PFSK-1 (cell line): ENCODE data around the gene ISCA2.

ENCODE experiments used
- FOXP2 ChIP-seq: optimal IDR thresholded peaks from 2 replicates; pipeline ENCODE3; 2011; ENCODE audit warnings: borderline replicate concordance, control low read depth, inconsistent platforms; ENCODE audit not compliant: insufficient read depth; ENCODE audit errors: extremely low read length, extremely low read depth
- POLR2AphosphoS5 ChIP-seq: IDR thresholded peaks from 2 replicates; pipeline ENCODE4 v1.6.1; 2012; ENCODE audit warnings: low read depth, mild to moderate bottlenecking, control low read depth, low read length, moderate library complexity
- SIN3A ChIP-seq: IDR thresholded peaks from 2 replicates; pipeline ENCODE4 v1.6.1; 2012; ENCODE audit warnings: mild to moderate bottlenecking, low read length, moderate library complexity, borderline replicate concordance; ENCODE audit not compliant: insufficient read depth
- TAF1 ChIP-seq: IDR thresholded peaks from 2 replicates; pipeline ENCODE4 v1.6.1; 2012; ENCODE audit warnings: low read length, control low read depth, borderline replicate concordance; ENCODE audit not compliant: insufficient read depth
- TF ChIP-seq, protein P1 (sequence below), 2 experiments: IDR thresholded peaks; 2 replicates each; pipeline versions ENCODE4 v1.6.1 to v1.8.0; 2011 to 2012; ENCODE audit warnings: low read depth in 2 of 2, low read length in 2 of 2, control low read depth in 1 of 2, inconsistent platforms in 1 of 2, mild to moderate bottlenecking in 1 of 2, moderate library complexity in 1 of 2; ENCODE audit not compliant: insufficient read depth in 1 of 2

Gene ISCA2

DNA sequence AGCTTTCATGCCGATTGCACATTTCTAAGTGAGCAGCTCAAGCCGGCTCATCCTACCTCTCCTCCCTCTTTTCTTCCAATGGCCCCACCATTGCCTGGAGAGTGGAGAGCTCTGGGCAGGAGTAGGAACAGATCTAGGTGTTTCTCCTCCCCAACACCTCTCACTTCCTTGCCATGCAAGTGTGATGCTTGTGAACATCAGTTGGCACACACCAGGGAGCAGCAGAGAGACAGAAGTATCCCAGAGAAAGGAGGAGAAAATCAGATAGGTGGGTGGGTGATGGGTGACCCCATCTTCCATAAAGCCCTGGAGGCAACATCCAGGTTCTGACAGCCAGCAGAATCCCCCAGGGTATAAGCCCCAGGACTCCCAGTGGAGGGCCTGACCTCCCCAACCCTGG, 28.2 kb upstream of the ISCA2 start:
- TF ChIP-seq POLR2AphosphoS5 (no peak), FOXP2 (no peak), TAF1 (no peak), SIN3A (no peak)
- TF ChIP-seq, protein P1, sequence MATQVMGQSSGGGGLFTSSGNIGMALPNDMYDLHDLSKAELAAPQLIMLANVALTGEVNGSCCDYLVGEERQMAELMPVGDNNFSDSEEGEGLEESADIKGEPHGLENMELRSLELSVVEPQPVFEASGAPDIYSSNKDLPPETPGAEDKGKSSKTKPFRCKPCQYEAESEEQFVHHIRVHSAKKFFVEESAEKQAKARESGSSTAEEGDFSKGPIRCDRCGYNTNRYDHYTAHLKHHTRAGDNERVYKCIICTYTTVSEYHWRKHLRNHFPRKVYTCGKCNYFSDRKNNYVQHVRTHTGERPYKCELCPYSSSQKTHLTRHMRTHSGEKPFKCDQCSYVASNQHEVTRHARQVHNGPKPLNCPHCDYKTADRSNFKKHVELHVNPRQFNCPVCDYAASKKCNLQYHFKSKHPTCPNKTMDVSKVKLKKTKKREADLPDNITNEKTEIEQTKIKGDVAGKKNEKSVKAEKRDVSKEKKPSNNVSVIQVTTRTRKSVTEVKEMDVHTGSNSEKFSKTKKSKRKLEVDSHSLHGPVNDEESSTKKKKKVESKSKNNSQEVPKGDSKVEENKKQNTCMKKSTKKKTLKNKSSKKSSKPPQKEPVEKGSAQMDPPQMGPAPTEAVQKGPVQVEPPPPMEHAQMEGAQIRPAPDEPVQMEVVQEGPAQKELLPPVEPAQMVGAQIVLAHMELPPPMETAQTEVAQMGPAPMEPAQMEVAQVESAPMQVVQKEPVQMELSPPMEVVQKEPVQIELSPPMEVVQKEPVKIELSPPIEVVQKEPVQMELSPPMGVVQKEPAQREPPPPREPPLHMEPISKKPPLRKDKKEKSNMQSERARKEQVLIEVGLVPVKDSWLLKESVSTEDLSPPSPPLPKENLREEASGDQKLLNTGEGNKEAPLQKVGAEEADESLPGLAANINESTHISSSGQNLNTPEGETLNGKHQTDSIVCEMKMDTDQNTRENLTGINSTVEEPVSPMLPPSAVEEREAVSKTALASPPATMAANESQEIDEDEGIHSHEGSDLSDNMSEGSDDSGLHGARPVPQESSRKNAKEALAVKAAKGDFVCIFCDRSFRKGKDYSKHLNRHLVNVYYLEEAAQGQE (IDR thresholded peaks at IDR 0.05; ENCODE audit: insufficient read depth in 1 of 2, low read depth in 2 of 2, low read length in 2 of 2): no peak

GRCh38 chr14:74468513-74468912, 25.1 kb upstream of the ISCA2 start:
- TF ChIP-seq SIN3A (no peak), TAF1 (no peak), FOXP2 (no peak), POLR2AphosphoS5 (no peak)
- TF ChIP-seq, protein P1 (IDR thresholded peaks at IDR 0.05; ENCODE audit: insufficient read depth in 1 of 2, low read depth in 2 of 2, low read length in 2 of 2): no peak

DNA sequence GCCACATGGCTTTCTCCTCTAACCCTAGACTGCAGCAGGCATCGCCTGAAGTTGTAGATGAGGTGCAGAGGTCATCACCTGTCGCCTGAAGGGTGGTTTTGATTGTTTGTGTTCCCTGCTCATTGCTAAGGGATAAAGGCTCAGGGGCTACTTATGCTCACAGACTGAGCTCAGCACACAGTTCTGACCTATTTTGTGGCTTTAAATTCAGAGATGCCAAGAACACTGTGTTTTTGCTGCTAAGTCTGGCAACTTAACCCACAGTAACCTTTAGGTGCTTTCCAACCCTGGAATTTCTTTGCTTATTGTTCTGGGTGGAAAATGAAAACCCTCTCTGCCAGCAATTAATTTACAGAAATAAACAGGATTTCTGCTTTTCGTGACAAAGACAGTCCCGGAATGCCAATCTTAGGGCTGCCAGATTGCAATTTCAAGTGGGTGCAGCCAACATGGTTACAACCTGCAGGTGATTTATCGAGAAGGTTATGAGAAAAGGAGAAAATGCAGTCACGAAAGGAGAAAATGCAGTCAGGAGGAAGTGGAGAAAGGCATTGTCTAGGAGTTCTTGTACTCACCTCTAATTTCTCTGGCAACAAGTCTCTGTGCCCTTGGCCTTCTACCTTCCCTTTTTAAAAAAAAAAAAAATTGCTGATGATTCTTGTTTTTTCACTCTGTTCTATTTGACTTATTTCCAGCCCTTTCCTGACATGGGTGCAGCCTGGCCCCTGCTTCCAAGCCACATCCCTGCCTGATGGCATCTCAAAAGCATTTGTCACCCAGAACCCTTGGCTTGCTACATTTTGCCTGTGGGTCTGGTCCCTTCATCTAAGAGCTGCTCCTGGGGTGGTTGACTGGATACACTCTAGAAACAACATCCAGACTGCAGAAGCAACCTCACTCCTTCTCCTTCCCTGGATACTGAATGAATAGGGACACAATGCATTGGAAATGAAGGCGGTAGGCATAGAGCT, 23.7 kb upstream of the ISCA2 start:
- TF ChIP-seq POLR2AphosphoS5 (no peak), SIN3A (no peak), FOXP2 (no peak), TAF1 (no peak)
- TF ChIP-seq, protein P1 (IDR thresholded peaks at IDR 0.05; ENCODE audit: insufficient read depth in 1 of 2, low read depth in 2 of 2, low read length in 2 of 2): no peak

DNA sequence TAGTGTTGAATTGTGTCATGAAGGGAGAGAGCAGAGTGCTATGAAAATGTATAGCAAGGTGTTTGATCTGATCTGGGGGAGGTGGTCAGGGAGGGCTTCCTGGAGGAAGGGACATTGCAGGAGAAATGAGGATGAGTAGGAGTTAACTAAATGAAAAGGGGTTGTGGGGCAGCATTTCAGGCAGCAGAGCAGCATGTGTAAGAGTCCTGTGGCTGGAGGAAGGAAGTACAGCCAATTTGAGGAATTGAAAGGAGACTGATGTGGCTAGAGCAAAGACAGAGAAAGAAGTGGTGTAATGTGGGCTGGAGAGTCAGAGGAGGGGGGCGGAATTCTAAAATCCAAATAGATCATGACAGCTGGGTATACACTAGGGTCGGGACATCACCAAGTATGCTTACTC, 21.0 kb upstream of the ISCA2 start:
- TF ChIP-seq POLR2AphosphoS5 (no peak), SIN3A (no peak), TAF1 (no peak), FOXP2 (no peak)
- TF ChIP-seq, protein P1 (IDR thresholded peaks at IDR 0.05; ENCODE audit: insufficient read depth in 1 of 2, low read depth in 2 of 2, low read length in 2 of 2): no peak
